Fibroblast of lung (primary cell): ENCODE data around the gene NAXE.

Experiments used
- CTCF ChIP-seq, 2 donors: IDR thresholded peaks in 1 of 2; conservative IDR thresholded peaks in 1 of 2; 1 replicate in 1 of 2; 2 replicates in 1 of 2; pipeline ENCODE4 v1.5.1; 2011 to 2012; ENCODE audit warnings: low read length in 2 of 2, control low read depth in 1 of 2, inconsistent platforms in 1 of 2, low read depth in 1 of 2, mild to moderate bottlenecking in 1 of 2
- EZH2 ChIP-seq: IDR thresholded peaks from 2 replicates; pipeline ENCODE4 v1.5.1; 2012; ENCODE audit warnings: low read length, control low read depth, mild to moderate bottlenecking; ENCODE audit errors: missing control alignments

GRCh38 chr1:156560585-156561163 lies 30.9 kb upstream of the NAXE start:
- TF ChIP-seq CTCF (conservative IDR thresholded peaks at IDR 0.05 in 1 of 2, IDR thresholded peaks at IDR 0.05 in 1 of 2; ENCODE audit: low read depth in 1 of 2, low read length in 2 of 2) (no peak), EZH2 (no peak)
